HG03558 (cell line): ENCODE measurements around the gene MRI1.
"Not testable (repeated sequence)": the region's sequence is repeated elsewhere in the genome, so short reads cannot be mapped to it uniquely, and the experiment has no call there.

Experiments
- ATAC-seq: cut with Tn5 transposase; IDR thresholded peaks from one replicate; pipeline ENCODE4 v1.9.1; 2021; ENCODE audit warnings: moderate number of reproducible peaks; ENCODE audit not compliant: unreplicated experiment; ENCODE audit errors: extremely low read depth

Gene MRI1

DNA sequence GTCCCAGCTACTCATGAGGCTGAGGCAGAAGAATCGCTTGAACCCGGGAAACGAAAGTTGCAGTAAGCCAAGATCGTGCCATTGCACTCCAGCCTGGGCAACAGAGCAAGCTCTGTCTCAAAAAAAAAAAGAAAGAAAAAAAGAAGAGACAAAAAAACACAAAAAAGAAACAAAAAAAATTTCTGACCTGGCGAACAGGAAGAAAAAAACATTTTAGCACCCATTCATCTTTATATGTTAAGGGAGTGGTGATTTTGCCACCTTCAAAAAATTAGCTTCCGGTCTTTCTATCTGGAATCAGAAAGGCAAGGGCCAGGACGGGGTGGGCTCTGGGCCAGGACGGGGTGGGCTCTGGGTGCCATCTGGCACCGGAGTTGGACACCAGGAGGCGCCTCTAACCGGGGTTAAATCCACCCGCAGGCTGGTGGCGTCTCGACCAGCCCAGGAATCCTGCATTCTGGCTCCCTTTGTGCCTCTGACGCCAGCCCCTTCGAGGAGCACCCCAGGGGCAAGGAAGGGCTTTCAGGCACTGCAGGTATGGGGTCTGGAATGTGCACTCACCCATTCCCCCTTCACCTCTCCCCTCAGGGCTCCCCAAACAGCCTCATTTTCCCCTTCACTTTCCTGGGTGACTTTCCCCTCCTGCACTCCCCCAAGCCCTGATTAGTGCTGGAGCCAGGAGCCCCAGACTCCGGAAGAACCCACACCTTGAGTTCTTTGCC is 20.6 kb downstream of the MRI1 start:
- no peak for ATAC-seq

DNA sequence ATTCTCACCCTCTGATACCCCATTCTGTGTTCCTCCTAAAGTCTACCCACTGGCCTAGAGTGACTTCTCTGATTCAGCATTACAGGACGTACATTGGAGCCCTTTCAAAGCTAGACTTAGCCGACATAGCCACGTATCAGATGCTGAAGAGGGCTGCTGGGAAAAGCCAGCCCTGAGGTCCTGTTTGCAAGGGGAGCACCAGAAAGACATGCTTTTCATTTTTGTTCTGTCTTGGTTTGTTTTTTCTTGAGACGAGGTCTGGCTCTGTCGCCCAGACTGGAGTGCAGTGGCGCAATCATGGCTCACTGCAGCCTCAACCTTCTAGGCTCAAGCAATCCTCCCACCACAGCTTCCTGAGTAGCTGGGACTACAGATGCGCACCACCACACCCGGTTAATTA is 24.7 kb downstream of the MRI1 start:
- no peak for ATAC-seq

DNA sequence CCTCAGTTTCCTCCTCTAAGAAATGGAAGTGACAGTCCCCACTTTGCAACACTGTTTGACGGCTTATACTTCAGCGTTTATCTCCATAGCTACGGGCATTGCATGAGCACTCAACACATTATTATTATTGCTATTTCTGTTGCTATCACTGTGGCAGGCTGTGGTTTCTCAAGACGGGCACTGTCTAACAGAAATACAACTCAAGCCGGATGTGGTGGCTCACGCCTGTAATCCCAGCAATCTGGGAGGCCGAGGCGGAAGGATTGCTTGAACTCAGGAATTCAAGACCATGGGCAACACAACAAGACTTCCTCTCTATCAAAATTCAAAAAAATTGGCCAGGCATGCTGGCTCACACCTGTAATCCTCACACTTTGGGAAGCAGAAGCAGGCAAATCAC is 26.0 kb downstream of the MRI1 start:
- ATAC-seq: no peak

GRCh38 chr19:13793317-13793716 is 29.0 kb downstream of the MRI1 start:
- not testable (repeated sequence) for ATAC-seq

GRCh38 chr19:13794398-13794756 is 30.1 kb downstream of the MRI1 start:
- no peak for ATAC-seq

- ATAC-seq: peak; percentile 81
These were observed 30.7 kb downstream of the MRI1 start, which contains the start of gene ZSWIM4 for GRCh38 chr19:13794757-13795589. Gene ZSWIM4, plus strand, starts transcription at chr19:13795443. Its CDS starts 206 bp downstream, at chr19:13795649.

- no peak for ATAC-seq
These were observed 31.4 kb downstream of the MRI1 start for GRCh38 chr19:13795595-13796300.

GRCh38 chr19:13796301-13797057 is 32.2 kb downstream of the MRI1 start:
- ATAC-seq: no peak

DNA sequence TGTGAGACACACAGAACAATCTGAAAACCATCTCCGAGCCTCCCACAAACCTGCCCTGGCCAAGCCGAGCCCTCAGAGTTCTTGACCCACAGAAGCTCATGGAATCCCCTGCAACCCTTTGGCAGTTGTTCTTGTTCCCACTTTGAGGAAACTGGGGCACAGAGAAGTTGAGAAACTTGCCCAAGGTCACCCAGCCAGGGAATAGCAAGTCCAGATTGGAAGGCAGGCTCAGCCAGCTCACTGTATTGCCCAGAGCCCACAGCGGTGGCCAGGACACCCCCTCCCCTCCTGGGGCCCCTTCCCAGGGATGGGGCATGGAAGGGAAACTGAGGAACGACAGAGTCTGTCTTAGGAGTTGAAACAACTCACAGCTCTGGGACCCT is 32.7 kb downstream of the MRI1 start:
- ATAC-seq: no peak

DNA sequence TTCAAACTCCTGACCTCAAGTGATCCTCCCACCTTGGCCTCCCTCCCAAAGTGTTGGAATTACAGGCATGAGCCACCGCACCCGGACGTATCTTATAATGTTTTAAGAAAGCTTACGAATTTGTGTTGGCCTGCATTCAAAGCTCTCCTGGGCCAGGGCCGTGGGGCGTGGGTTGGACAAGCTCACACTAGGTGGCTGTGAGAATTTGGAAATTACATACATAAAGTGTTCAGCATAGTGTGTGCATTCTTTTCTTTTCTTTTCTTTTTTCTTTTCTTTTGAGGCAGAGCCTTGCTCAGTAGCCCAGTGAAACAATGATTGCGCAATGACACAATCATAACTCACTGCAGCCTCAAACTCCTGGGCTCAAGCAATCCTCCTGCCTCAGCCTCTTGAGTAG is 33.5 kb downstream of the MRI1 start:
- no peak for ATAC-seq

DNA sequence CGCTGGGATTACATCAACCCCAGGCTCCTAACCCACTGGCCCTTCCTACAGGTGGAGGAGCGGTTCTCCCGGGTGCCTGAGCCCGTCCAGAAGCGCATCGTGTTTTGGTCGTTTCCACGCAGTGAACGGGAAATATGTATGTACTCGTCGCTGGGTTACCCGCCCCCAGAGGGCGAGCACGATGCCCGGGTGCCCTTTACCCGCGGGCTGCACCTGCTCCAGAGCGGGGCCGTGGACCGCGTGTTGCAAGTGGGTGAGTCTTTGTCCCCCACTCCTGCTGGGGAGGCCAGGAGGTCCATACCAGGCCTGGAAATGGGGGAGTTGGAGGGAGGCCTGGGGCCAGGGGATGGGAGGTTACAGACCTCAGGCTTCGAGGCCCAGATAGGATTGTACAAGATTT is 35.3 kb downstream of the MRI1 start:
- ATAC-seq: no peak

- no peak for ATAC-seq
These were observed 38.7 kb downstream of the MRI1 start for GRCh38 chr19:13803038-13803437.

DNA sequence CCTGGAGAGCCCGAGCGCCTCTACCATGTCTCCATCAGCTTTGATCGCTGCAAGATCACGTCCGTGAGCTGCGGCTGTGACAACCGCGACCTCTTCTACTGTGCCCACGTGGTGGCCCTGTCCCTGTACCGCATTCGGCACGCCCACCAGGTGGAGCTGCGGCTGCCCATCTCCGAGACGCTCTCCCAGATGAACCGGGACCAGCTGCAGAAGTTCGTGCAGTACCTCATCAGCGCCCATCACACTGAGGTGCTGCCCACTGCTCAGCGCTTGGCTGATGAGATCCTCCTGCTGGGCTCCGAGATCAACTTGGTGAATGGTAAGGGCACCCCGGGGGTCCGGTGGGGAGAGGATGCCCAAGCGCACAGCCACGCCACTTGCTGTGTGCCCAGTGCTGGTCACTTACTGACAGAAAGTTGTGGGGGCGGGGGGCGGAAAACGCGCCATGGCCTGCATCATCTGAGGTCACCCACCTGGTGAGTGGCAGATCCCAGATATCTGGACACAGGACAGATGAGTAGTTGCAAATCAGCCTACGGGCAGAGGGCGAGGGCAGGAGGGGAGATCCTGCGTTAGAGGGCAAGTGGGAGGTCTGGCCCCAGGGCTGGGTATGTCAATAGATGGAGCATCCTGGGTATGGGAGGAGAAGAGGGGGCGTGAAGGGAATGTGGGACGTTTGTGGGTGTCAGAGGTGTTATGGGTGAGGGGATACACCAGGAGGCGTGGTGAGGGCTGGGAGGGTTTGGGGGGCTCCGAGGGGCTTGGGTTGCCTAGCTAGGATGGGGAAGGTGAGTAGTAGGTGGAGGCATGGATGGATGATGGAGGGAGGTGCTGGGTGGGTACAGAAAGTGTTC is 40.7 kb downstream of the MRI1 start:
- ATAC-seq: no peak

DNA sequence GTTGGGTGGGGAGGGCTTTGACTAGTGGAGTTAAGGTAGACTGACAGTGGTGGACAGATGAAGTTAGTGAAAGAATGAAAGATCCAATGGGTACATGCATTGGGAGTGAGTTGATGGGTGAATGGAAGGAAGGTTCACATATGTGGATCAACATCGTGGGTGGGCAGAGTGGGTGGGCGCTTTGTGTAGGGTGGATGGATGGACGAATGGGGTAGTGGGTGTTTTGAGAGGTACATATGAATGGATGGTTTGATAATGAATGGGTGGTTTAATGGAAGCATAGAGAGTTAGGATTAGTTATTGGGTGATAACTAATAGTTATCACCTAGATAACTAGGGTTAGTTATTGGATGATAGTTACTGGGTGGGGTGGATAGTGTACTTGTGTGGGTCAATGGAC is 42.4 kb downstream of the MRI1 start:
- no peak for ATAC-seq

DNA sequence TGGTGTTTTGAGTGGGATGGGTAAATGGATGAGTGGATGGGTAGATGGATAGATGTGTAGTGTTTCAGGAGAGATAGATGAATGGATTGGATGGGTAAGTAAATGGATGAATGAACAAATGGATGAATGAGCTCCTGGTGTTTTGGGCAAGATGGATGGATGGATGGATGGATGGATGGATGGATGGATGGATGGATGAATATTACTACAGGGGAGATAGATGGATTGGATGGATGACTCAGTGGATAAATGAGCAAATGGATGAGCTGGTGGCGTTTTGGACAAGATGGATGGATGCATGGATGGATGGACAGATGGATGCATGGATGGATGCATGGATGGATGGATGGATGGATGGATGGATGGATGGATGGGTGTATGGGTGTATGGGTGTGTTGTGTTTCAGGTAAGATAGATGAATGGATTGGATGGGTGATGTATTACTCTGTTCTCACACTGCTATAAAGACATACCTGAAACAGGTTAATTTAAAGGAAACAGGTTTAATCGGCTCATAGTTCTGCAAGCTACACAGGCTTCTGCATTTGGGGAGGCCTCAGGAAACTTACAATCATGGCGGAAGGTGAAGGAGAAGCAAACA is 43.2 kb downstream of the MRI1 start:
- ATAC-seq: no peak

DNA sequence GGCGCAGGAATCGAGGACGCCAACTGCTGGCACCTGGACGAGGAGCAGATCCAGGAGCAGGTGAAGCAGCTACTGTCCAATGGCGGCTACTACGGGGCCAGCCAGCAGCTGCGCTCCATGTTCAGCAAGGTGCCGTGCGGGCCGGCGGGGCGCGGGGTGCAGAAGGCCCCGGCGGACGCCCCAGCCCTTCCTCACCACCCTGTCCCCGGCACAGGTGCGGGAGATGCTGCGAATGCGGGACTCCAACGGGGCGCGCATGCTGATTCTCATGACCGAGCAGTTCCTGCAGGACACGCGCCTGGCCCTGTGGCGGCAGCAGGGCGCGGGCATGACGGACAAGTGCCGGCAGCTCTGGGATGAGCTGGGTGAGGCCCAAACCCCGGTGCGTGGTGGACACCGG is 44.5 kb downstream of the MRI1 start:
- ATAC-seq: no peak

DNA sequence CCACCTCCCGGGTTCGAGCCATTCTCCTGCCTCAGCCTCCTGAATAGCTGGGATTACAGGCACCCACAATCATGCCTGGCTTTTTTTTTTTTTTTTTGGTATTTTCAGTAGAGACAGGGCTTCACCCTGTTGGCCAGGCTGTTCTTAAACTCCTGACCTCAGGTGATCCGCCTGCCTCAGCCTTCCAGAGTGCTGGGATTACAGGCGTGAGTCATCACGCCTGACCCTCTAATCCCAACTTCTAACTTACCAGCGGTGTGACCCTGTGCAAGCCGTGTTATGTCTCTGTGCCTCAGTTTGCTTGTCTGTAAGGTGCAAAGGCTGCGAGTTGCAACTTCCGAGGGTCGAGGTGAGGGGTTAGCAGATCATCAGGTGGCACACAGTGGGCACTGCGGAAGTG is 48.2 kb downstream of the MRI1 start:
- ATAC-seq: no peak

DNA sequence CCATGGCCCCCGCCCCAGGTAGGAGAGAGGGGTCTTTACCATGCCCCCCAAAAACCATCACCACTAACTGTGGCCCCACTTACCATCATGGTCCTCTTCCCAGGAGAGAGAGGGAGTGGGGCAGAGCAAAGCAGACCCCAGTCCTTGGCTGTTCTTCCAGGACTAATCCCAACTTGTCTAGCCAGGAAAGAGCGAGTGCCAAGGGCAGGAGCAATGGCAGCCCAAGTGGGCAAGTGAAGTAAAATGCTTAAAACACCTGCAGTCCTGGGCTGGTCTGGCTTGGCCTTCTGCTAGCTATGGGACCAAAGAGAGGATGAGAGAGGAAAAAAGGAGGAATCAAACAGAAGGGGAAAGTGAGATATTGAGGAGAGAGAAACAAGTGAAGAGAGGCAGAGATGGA is 48.8 kb downstream of the MRI1 start:
- no peak for ATAC-seq

DNA sequence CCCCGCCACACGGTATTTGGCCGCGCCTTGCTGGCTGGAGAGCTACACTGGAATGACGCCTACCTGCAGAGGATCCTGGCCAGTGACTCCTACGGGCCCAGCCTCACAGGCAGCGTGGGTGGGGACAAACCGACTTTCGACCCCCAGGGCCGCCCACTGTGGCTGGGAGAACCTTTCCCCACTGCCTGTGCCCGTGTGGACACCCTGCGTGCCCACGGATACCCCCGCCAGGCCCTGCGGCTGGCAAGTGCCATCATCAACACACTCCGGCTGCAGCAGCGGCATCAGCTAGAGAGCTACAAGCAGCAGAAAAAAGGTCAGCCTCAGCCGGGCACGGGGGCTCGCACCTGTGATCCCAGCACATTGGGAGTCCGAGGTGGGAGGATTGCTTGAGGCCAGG is 50.2 kb downstream of the MRI1 start:
- no peak for ATAC-seq
